ENCODE data around the gene U2AF1L4.

Gene U2AF1L4

GRCh38 chr19:35695895-35696422, 49.3 kb downstream of the U2AF1L4 start:
- no peak for TF ChIP-seq EGR1 (IDR thresholded peaks at IDR 0.05)
- no peak for TF ChIP-seq RAD21 (IDR thresholded peaks at IDR 0.05; ENCODE audit: low read depth)
- TF ChIP-seq TAF1 (IDR thresholded peaks at IDR 0.05; ENCODE audit: low read depth), result no peak
- no peak for TF ChIP-seq EP300 (IDR thresholded peaks at IDR 0.05; ENCODE audit: borderline replicate concordance)
- no peak for TF ChIP-seq CEBPB (IDR thresholded peaks at IDR 0.05)
- no peak for TF ChIP-seq CREB1 (IDR thresholded peaks at IDR 0.05; ENCODE audit: low read depth)
- no peak for TF ChIP-seq FOXM1 (IDR thresholded peaks at IDR 0.05; ENCODE audit: borderline replicate concordance, low read depth)
- TF ChIP-seq USF1 (IDR thresholded peaks at IDR 0.05), result no peak
- no peak for TF ChIP-seq MAX (IDR thresholded peaks at IDR 0.05)
- no peak for TF ChIP-seq ZBTB7A (IDR thresholded peaks at IDR 0.05; ENCODE audit: low read depth)
- no peak for TF ChIP-seq TCF12 (IDR thresholded peaks at IDR 0.05; ENCODE audit: low read depth)
- TF ChIP-seq NFIC (IDR thresholded peaks at IDR 0.05), result no peak
- no peak for TF ChIP-seq YY1 (IDR thresholded peaks at IDR 0.05; ENCODE audit: low read depth)
- no peak for TF ChIP-seq TEAD4 (IDR thresholded peaks at IDR 0.05)

DNA sequence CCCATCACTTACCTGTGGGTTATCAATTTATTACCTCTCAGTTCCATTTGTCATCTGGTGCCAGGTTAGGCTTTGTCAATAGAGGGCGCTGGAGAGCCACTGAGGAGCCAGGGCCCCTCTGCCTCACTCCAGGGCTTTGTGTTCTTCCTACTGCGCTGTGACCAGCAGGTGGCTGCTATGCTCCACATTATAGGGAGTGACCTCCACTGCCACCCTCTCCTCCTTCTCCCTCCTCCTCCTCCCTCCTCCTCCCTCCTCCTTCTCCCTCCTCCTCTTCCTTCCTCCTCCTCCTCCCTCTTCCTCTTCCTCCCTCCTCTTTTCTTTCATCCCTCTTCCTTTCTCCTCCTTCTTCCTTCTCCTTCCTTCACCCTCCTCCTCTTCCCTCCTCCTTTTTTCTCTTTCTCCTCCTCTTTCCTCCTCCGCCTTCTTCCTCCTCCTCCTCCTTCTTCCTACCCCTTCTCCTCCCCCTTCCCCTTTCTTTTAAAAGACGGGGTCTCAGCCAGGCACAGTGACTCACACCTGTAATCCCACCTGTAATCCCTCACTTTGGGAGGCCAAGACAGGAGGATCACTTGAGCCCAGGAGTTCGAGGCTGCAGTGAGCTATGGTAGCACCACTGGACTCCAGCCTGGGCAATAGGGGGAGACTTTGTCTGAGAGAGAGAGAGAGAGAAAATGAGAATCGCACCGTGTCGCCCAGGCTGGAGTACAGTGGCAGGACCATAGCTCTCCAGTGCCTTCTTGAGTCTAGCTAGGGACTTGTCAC, 51.2 kb downstream of the U2AF1L4 start:
- TF ChIP-seq TEAD4 (IDR thresholded peaks at IDR 0.05) (no peak), MAX (IDR thresholded peaks at IDR 0.05) (no peak), CREB1 (IDR thresholded peaks at IDR 0.05; ENCODE audit: low read depth) (no peak), FOXM1 (IDR thresholded peaks at IDR 0.05; ENCODE audit: borderline replicate concordance, low read depth) (no peak), EP300 (IDR thresholded peaks at IDR 0.05; ENCODE audit: borderline replicate concordance) (no peak), EGR1 (IDR thresholded peaks at IDR 0.05) (no peak), REST (IDR thresholded peaks at IDR 0.05; ENCODE audit: low read depth) (no peak), USF1 (IDR thresholded peaks at IDR 0.05) (no peak), RAD21 (IDR thresholded peaks at IDR 0.05; ENCODE audit: low read depth) (peak; percentile 96), ZBTB7A (IDR thresholded peaks at IDR 0.05; ENCODE audit: low read depth) (no peak), YY1 (IDR thresholded peaks at IDR 0.05; ENCODE audit: low read depth) (0 out of 2 replicates have a peak, but pooled peaks have one; percentile 20), TAF1 (IDR thresholded peaks at IDR 0.05; ENCODE audit: low read depth) (no peak), CEBPB (IDR thresholded peaks at IDR 0.05) (no peak), TCF12 (IDR thresholded peaks at IDR 0.05; ENCODE audit: low read depth) (no peak), NFIC (IDR thresholded peaks at IDR 0.05) (no peak)

DNA sequence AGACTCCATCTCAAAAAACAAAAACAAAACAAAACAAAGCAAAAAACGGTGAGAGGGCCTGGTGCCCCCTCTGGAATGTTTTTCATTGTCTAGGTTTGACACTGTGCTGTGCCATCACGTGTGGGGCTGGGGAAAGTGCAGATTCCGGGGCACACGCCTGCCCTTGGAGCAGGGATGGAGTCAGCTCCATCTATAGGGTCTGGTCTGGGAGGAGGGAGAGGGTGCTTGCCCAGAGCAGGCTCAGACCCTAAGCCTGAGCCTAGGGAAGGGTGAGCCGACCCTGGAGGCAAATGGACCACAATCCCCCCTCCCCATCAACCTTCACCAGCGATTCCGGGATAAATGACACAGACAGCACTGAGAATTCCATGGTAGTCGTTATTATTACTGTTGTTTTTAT, 51.8 kb downstream of the U2AF1L4 start:
- no peak for TF ChIP-seq CREB1 (IDR thresholded peaks at IDR 0.05; ENCODE audit: low read depth)
- TF ChIP-seq TCF12 (IDR thresholded peaks at IDR 0.05; ENCODE audit: low read depth), result no peak
- TF ChIP-seq TEAD4 (IDR thresholded peaks at IDR 0.05), result no peak
- TF ChIP-seq EGR1 (IDR thresholded peaks at IDR 0.05), result no peak
- TF ChIP-seq ZBTB7A (IDR thresholded peaks at IDR 0.05; ENCODE audit: low read depth), result no peak
- TF ChIP-seq YY1 (IDR thresholded peaks at IDR 0.05; ENCODE audit: low read depth), result no peak
- TF ChIP-seq RAD21 (IDR thresholded peaks at IDR 0.05; ENCODE audit: low read depth), result no peak
- no peak for TF ChIP-seq USF1 (IDR thresholded peaks at IDR 0.05)
- TF ChIP-seq FOXM1 (IDR thresholded peaks at IDR 0.05; ENCODE audit: borderline replicate concordance, low read depth), result no peak
- TF ChIP-seq EP300 (IDR thresholded peaks at IDR 0.05; ENCODE audit: borderline replicate concordance), result no peak
- TF ChIP-seq TAF1 (IDR thresholded peaks at IDR 0.05; ENCODE audit: low read depth), result no peak
- TF ChIP-seq NFIC (IDR thresholded peaks at IDR 0.05), result no peak
- no peak for TF ChIP-seq MAX (IDR thresholded peaks at IDR 0.05)
- TF ChIP-seq REST (IDR thresholded peaks at IDR 0.05; ENCODE audit: low read depth), result no peak
- TF ChIP-seq CEBPB (IDR thresholded peaks at IDR 0.05), result no peak
